BE2C (cell line): Measurements from ENCODE around the gene IFNL1.

ENCODE experiments used
- DNase-seq: peaks from one replicate; pipeline ENCODE4 v3.0.0-alpha.2; 2020
- H3K27me3 ChIP-seq: fragments of 250-450 bp; sonication (Bioruptor Pico); 2 replicates; pipeline ENCODE4 v1.5.1; 2020; ENCODE audit warnings: mild to moderate bottlenecking
- H3K36me3 ChIP-seq: fragments of 250-450 bp; sonication (Bioruptor Pico); 2 replicates; pipeline ENCODE4 v1.5.1; 2020; ENCODE audit warnings: mild to moderate bottlenecking
- H3K4me1 ChIP-seq: fragments of 250-450 bp; sonication (Bioruptor Pico); 2 replicates; pipeline ENCODE4 v1.5.1; 2020
- H3K4me3 ChIP-seq: 2 replicates; pipeline ENCODE4 v1.5.1; 2011; ENCODE audit warnings: low read depth, low read length
- H3K9me3 ChIP-seq: fragments of 250-450 bp; sonication (Bioruptor Pico); 2 replicates; pipeline ENCODE4 v1.5.1; 2020
- TF ChIP-seq, protein P1 (sequence below): IDR thresholded peaks from 2 replicates; pipeline ENCODE4 v1.5.1; 2012; ENCODE audit warnings: mild to moderate bottlenecking, low read depth, low read length

The IFNL1 gene

DNA sequence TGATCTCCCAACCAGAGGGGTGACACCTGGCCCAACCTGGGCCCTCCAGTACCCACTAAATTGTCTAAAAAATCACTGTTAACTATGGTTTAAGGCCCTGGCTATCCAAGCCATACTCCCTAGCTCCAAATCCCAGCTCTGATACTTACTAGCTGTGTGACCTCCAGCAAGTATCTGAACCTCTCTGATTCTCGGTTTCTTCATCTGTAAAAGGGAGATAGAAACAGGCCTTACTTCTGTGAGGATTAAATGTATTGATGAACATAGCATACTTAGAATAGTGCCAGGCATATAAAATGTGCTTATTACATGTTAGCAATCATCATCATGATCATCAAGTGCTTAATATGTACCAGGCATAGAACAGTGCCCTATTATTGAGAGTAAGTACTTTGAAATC, 19.7 kb downstream of the IFNL1 start:
- no peaks in the 10 kb centered on the region for H3K9me3 ChIP-seq
- H3K4me1 ChIP-seq = no peaks in the 10 kb centered on the region
- H3K36me3 ChIP-seq = no peaks in the 10 kb centered on the region
- 0 out of 2 replicates have a peak, but pooled peaks cover 3% of the 10 kb centered on the region for H3K27me3 ChIP-seq
- TF ChIP-seq, protein P1, sequence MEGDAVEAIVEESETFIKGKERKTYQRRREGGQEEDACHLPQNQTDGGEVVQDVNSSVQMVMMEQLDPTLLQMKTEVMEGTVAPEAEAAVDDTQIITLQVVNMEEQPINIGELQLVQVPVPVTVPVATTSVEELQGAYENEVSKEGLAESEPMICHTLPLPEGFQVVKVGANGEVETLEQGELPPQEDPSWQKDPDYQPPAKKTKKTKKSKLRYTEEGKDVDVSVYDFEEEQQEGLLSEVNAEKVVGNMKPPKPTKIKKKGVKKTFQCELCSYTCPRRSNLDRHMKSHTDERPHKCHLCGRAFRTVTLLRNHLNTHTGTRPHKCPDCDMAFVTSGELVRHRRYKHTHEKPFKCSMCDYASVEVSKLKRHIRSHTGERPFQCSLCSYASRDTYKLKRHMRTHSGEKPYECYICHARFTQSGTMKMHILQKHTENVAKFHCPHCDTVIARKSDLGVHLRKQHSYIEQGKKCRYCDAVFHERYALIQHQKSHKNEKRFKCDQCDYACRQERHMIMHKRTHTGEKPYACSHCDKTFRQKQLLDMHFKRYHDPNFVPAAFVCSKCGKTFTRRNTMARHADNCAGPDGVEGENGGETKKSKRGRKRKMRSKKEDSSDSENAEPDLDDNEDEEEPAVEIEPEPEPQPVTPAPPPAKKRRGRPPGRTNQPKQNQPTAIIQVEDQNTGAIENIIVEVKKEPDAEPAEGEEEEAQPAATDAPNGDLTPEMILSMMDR = no peak
- H3K4me3 ChIP-seq = no peak overlapping the region
- no peak for DNase-seq

DNA sequence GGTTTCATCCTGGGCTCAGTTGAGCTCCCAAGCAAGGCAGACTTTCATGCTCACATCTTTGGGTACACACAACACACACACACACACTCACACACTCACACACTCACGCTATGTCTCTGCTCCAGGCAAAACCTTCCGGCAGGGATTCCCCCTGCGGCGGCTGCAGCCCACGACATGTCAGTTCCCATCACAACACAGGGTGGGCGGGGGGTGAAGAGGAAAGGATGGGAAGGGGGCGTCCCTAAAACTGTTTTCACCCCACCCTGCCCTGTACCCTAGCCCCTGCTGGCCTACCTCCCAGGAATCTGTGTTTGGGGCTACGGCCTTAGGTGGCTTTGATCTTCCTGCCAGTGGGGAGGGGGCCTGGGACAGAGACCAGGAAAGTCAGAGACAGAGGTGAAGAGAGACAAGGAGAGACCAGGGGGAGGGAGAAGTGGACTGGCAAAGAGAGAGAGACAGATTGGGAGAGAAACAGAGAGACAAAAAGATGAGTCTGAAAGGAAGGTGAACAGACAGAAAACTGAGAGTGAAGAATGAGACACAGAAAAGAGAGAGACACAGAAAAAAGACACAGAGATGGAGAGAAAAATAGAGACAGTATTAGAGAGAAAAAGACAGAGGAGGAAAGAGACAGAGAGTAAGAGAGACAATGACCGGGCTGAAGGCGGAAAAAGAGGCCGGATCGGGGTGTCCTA, 20.6 kb downstream of the IFNL1 start:
- DNase-seq = no peak
- no peaks in the 10 kb centered on the region for H3K9me3 ChIP-seq
- no peak overlapping the region for H3K4me3 ChIP-seq
- TF ChIP-seq, protein P1 = no peak
- no peaks in the 10 kb centered on the region for H3K4me1 ChIP-seq
- H3K36me3 ChIP-seq = no peaks in the 10 kb centered on the region
- 0 out of 2 replicates have a peak, but pooled peaks cover 3% of the 10 kb centered on the region for H3K27me3 ChIP-seq

DNA sequence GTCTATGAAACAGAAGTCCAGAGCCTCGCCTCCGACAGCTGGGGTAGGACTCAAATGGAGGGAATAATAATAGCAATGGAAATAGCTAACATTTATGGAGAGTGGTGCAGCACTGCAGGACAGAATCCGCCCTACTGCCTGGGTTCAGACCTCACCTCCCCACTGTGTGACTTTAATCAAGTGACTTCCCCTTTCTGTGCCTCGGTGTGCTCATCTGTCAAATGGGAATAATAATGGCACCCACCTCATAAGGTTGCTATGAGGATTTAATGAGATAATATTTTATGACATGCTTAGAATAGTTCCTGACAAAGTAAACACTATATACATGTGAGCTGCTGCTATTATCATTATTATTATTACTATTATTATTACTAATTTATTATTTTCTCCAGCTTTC, 21.3 kb downstream of the IFNL1 start:
- Histone ChIP-seq H3K9me3 (no peaks in the 10 kb centered on the region), H3K4me3 (no peak overlapping the region), H3K36me3 (no peaks in the 10 kb centered on the region), H3K27me3 (0 out of 2 replicates have a peak, but pooled peaks cover 3% of the 10 kb centered on the region), H3K4me1 (no peaks in the 10 kb centered on the region)
- DNase-seq = no peak
- TF ChIP-seq, protein P1 = no peak

DNA sequence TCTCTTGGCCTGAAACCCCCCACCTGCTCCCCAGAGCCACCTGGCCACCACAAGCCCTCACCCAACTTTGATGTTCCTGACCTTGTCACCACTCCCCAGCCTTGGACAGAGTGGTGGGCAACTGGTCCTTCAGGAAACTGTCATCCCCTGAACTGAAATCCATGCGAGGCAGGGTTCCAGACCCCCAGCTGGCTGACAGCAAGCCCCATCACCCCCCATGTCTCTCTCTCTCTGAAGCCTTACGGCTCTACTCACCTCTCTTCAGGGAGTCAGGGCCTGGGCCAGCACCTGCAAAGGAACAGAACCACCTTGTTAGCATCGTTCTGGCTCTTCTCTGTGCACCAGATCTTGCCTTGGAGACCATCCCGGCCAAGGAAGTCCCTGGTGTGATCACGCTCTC, 21.9 kb downstream of the IFNL1 start:
- Histone ChIP-seq H3K27me3 (0 out of 2 replicates have a peak, but pooled peaks cover 3% of the 10 kb centered on the region), H3K9me3 (no peaks in the 10 kb centered on the region), H3K4me3 (no peak overlapping the region), H3K4me1 (no peaks in the 10 kb centered on the region), H3K36me3 (no peaks in the 10 kb centered on the region)
- TF ChIP-seq, protein P1 = no peak
- DNase-seq = no peak

DNA sequence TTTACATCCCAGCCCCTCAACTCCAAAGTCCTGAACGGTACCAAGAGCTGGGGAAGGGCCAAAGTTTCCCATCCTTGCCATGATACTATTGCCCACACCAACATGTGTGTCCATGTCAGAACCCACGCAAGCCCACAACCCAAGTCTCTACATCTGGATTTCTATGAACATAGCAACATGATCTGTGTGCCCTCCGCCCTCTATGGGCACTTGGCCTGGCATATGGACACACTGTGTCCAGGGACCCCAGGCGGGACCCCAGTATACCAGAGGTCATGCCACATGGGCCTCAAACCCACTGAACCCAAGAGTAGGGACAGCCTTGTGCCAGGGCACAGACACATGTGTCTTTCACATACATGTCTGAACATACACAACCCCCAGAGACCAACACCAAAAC, 22.5 kb downstream of the IFNL1 start:
- TF ChIP-seq, protein P1 = no peak
- 0 out of 2 replicates have a peak, but pooled peaks cover 3% of the 10 kb centered on the region for H3K27me3 ChIP-seq
- DNase-seq = no peak
- no peak overlapping the region for H3K4me3 ChIP-seq
- H3K4me1 ChIP-seq = no peaks in the 10 kb centered on the region
- H3K36me3 ChIP-seq = no peaks in the 10 kb centered on the region
- H3K9me3 ChIP-seq = no peaks in the 10 kb centered on the region

DNA sequence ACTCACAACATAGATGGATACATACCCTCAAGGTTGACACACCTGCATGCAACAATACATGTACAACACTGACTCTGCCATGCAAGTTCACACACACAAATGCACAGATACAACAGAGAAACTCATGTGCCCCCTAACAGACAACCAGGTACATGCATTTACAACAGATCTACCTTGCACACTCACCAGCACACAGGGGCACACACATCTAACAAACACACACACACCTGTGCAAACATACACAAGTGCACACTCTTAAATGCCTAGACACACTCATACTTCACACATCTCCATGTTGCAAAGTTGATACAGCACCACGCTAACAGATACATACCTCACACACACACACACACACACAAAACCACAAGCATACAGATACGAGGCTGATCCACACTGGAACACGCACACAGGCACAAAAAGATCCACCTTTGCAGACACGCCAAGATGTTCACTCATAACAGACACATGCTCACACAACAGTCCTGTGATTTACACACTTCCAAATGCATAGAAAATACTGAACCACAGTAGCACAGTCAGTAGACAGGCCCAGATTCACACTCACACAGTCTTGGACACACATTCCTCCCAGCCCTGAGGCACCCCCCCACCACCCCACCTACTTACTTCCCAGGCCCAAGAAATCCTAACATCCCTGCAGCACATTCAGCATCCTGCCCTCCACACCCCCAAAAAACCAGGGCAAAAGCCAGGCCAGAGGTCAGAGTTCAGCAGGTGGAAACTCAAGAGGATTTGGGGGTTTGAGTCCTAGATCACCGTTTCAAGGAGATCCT, 23.1 kb downstream of the IFNL1 start:
- Histone ChIP-seq H3K9me3 (no peaks in the 10 kb centered on the region), H3K27me3 (0 out of 2 replicates have a peak, but pooled peaks cover 3% of the 10 kb centered on the region), H3K4me3 (peak overlapping the region; percentile 71), H3K36me3 (no peaks in the 10 kb centered on the region), H3K4me1 (no peaks in the 10 kb centered on the region)
- no peak for DNase-seq
- TF ChIP-seq, protein P1 = no peak
